Measurements from ENCODE around the gene CSTF2T.

DNA sequence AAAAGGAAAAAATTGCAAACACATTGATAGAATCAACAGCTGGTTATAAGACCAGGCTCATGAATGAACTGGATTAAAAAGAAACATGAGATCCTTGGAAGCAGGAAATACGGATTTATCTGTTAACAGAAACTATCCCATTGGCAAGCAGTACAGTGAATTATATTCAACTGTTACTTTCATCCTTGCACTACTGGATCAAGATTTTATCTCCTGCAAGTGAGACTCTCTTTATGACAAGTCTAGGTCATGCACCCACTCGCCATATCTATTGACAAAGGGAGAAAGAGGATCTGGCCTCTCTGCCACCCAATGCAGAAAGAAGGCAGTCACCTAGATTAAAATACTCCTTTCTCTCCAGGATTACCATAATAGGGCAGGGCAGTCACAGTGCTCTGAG lies 41.4 kb downstream of the CSTF2T start:
- TF ChIP-seq, protein P1, sequence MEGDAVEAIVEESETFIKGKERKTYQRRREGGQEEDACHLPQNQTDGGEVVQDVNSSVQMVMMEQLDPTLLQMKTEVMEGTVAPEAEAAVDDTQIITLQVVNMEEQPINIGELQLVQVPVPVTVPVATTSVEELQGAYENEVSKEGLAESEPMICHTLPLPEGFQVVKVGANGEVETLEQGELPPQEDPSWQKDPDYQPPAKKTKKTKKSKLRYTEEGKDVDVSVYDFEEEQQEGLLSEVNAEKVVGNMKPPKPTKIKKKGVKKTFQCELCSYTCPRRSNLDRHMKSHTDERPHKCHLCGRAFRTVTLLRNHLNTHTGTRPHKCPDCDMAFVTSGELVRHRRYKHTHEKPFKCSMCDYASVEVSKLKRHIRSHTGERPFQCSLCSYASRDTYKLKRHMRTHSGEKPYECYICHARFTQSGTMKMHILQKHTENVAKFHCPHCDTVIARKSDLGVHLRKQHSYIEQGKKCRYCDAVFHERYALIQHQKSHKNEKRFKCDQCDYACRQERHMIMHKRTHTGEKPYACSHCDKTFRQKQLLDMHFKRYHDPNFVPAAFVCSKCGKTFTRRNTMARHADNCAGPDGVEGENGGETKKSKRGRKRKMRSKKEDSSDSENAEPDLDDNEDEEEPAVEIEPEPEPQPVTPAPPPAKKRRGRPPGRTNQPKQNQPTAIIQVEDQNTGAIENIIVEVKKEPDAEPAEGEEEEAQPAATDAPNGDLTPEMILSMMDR (IDR thresholded peaks at IDR 0.05): no peak
- TF ChIP-seq POLR2A (IDR thresholded peaks at IDR 0.05): no peak

Data from testis (tissue), 2 donors.